Neural cell (in vitro differentiated cells): ENCODE results near the gene ITGA8.

ENCODE experiments used
- CTCF ChIP-seq: fragments of 450-650 bp; IDR thresholded peaks from 2 replicates; pipeline ENCODE4 v1.5.1; 2014; ENCODE audit warnings: antibody characterized with exemption, mild to moderate bottlenecking, moderate library complexity; ENCODE audit not compliant: poor library complexity, severe bottlenecking
- EP300 ChIP-seq: fragments of 450-650 bp; conservative IDR thresholded peaks from 2 replicates; pipeline ENCODE4 v1.6.1; 2014; ENCODE audit warnings: antibody characterized with exemption, mild to moderate bottlenecking, moderate library complexity; ENCODE audit not compliant: poor library complexity, severe bottlenecking
- RAD21 ChIP-seq: fragments of 450-650 bp; conservative IDR thresholded peaks from 2 replicates; pipeline ENCODE4 v1.6.1; 2014; ENCODE audit warnings: antibody characterized with exemption, mild to moderate bottlenecking, moderate library complexity

GRCh38 chr10:15703151-15703880, 16.4 kb downstream of the ITGA8 start:
- no peak for TF ChIP-seq CTCF
- TF ChIP-seq EP300: no peak
- no peak for TF ChIP-seq RAD21
